SJSA1 (cell line): ENCODE measurements around the gene CEBPB. TPM values are rescaled to one million over a fixed set of nuclear protein-coding genes. Genes with fewer than 3 reads are reported as not detected.
A peak's percentile ranks its signal among the peaks of the same experiment; 100 is the strongest.

Experiments
- DNase-seq, 2 experiments: peaks; one replicate each; pipeline ENCODE4 v3.0.0-alpha.2; 2015 to 2020; ENCODE audit warnings: low spot score in 2 of 2, low read depth in 1 of 2
- H3K27ac ChIP-seq: fragments of 250-450 bp; sonication (Bioruptor Pico); 2 replicates; pipeline ENCODE4 v1.5.1; 2020; ENCODE audit warnings: mild to moderate bottlenecking, moderate library complexity
- H3K27me3 ChIP-seq: fragments of 250-450 bp; sonication (Bioruptor Pico); replicated peaks from 2 replicates; pipeline ENCODE4 v1.5.1; 2020; ENCODE audit warnings: mild to moderate bottlenecking, moderate library complexity
- H3K36me3 ChIP-seq: fragments of 250-450 bp; sonication (Bioruptor Pico); 2 replicates; pipeline ENCODE4 v1.5.1; 2020; ENCODE audit warnings: mild to moderate bottlenecking
- H3K4me1 ChIP-seq: fragments of 250-450 bp; sonication (Bioruptor Pico); replicated peaks from 2 replicates; pipeline ENCODE4 v1.6.1; 2021; ENCODE audit warnings: mild to moderate bottlenecking
- H3K4me3 ChIP-seq: fragments of 250-450 bp; sonication (Bioruptor Pico); 2 replicates; pipeline ENCODE4 v1.5.1; 2020; ENCODE audit warnings: mild to moderate bottlenecking
- H3K9me3 ChIP-seq: fragments of 250-450 bp; sonication (Bioruptor Pico); replicated peaks from 2 replicates; pipeline ENCODE4 v1.5.1; 2020; ENCODE audit warnings: mild to moderate bottlenecking
- total RNA-seq: library from RNA; depleted of rRNA; stranded (reverse); fragments of >200 nt; shearing (Covaris generic); gene quantifications from 2 replicates; pipeline ENCODE4 v1.2.3, GENCODE V29; 2014

Gene CEBPB
- total RNA-seq, 1 experiment from 2014 or later: 30.8 TPM

DNA sequence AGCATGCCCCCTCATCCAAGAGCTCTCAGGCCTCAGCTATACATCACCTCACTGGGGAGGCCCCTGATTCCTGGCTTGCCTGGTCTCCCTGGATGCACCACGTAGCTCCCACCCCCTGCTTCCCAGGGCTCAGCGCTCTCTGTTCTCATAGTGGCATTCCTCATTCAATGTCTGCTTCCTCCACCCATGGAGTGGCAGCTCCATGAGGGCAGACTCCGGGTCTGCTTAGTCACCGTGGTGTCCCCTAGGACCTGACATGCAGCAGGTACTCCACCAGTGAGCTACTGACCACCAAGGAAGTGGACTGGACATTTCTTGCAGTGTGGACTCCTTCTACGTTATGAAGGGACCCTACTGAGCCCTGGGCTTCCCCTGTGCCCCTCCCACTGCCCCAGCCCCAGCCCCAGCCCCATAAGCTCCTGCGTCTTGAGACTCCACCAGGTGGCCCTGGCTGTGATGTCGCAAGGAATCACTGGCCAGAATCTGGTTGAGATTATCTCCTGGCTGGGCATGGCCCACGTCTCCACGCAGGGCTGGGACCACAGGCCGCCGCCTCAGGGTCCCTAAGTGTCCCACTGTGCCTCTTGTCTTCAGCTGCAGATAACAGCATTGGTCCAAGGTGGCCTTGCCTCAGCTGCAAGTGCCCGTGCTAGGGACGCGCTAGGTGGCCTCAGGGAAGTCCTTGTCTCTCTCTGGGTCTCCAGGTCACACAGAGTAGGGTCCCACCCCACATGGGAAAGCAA, 26.7 kb downstream of the CEBPB start:
- no peaks in the 10 kb centered on the region for H3K36me3 ChIP-seq
- DNase-seq: no peak
- H3K4me3 ChIP-seq: no peak overlapping the region
- no peaks in the 10 kb centered on the region for H3K9me3 ChIP-seq
- no peak overlapping the region for H3K27ac ChIP-seq
- no peaks in the 10 kb centered on the region for H3K27me3 ChIP-seq
- H3K4me1 ChIP-seq: peaks cover 11% of the 10 kb centered on the region

DNA sequence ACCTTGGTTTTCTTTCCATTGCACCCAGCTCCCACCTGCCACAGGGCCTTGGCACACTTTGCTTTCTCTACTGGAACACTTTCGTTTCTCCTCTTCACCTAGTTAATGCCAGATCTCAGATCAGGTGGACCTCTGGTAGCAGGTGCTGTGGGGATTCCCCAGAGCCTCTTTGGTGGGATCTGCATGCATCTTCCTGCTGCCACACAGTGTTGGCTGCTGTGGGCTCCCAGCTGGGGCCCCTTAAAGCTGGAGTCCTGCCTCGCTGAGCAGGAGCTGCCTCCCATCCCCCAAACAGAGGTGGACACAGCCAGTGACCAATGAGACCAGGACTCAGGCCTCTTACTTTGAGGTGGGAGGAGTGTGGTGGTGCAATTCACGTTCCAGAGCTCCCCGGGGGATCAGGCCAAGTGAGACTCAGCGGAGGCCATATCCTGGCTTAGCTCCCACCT, 28.4 kb downstream of the CEBPB start:
- peaks cover 15% of the 10 kb centered on the region for H3K4me1 ChIP-seq
- no peak overlapping the region for H3K4me3 ChIP-seq
- DNase-seq: no peak

DNA sequence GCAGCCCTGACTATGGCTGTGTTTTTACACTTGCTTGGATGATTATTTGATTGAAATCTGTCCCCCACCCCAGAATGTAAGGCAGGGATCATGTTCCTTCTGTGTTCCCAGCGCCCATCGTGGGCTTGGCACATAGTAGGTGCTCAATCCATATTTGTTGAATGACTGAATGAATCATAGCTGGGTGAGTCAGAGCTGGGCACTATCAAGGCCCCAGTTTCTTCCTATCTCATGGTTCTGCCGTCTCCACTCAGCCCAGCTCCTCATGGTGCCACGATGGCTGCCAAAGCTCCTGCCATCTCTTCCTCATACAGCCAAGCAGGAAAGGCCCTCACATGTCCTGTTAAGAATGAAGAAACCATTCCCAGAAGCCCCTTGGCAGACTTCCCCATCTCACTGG, 29.0 kb downstream of the CEBPB start:
- H3K36me3 ChIP-seq: no peaks in the 10 kb centered on the region

More for the DNA sequence above, 28.4 kb downstream of the CEBPB start:
- Histone ChIP-seq H3K9me3 (no peaks in the 10 kb centered on the region), H3K27me3 (no peaks in the 10 kb centered on the region), H3K36me3 (no peaks in the 10 kb centered on the region), H3K27ac (no peak overlapping the region)

GRCh38 chr20:50220093-50220893, 29.7 kb downstream of the CEBPB start:
- no peak overlapping the region for H3K4me3 ChIP-seq
- H3K36me3 ChIP-seq: no peaks in the 10 kb centered on the region
- DNase-seq: no peak
- H3K27me3 ChIP-seq: no peaks in the 10 kb centered on the region
- H3K27ac ChIP-seq: no peak overlapping the region
- H3K4me1 ChIP-seq: peaks cover 28% of the 10 kb centered on the region
- H3K9me3 ChIP-seq: no peaks in the 10 kb centered on the region

More for the DNA sequence above, 29.0 kb downstream of the CEBPB start:
- H3K27me3 ChIP-seq: no peaks in the 10 kb centered on the region
- H3K9me3 ChIP-seq: no peaks in the 10 kb centered on the region
- no peak overlapping the region for H3K4me3 ChIP-seq
- peaks cover 21% of the 10 kb centered on the region for H3K4me1 ChIP-seq
- no peak for DNase-seq
- no peak overlapping the region for H3K27ac ChIP-seq

- DNase-seq: no peak
- no peaks in the 10 kb centered on the region for H3K36me3 ChIP-seq
- no peak overlapping the region for H3K27ac ChIP-seq
- peaks cover 34% of the 10 kb centered on the region for H3K4me1 ChIP-seq
- no peak overlapping the region for H3K4me3 ChIP-seq
- H3K9me3 ChIP-seq: no peaks in the 10 kb centered on the region
- no peaks in the 10 kb centered on the region for H3K27me3 ChIP-seq
These were observed 30.3 kb downstream of the CEBPB start for GRCh38 chr20:50220894-50221365.

- DNase-seq: no peak
- Histone ChIP-seq H3K9me3 (no peaks in the 10 kb centered on the region), H3K36me3 (no peaks in the 10 kb centered on the region), H3K27ac (no peak overlapping the region), H3K4me1 (peaks cover 42% of the 10 kb centered on the region), H3K4me3 (no peak overlapping the region), H3K27me3 (no peaks in the 10 kb centered on the region)
These were observed 31.1 kb downstream of the CEBPB start for GRCh38 chr20:50221501-50222308.

DNA sequence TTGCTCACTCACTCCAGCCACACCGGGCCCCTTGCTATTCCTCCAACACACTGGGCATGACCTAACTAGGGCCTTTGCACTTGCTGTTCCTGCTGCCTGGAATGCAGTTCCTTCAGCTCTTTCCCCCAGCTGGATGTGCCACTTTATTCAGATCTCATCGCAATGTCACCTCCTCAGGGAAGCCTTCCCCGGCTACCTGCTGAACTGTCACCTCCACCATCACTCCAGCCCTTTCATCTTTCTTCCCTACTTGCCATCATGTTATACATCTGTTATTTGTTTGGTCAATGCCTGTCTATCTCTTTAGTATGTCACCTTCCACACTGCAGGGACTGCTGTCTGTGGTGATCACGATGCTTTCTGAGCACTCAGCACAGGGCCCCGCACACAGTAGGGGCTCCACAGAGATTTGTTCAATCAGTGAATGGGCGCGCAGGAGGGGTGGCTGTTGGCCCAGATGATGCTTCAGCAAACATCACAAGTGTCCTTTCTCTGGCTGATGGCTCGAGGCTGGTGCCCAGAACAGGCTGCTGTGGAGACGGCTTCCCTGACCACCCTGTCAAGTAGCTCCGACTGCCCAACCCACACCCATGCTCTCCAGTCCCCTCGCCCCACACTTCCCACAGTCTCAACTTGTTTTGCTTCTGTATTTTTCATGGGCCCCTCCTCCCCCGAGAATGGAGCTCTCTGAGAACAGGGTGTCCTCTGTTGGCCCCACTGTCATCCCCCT, 31.8 kb downstream of the CEBPB start:
- H3K36me3 ChIP-seq: no peaks in the 10 kb centered on the region
- H3K4me3 ChIP-seq: no peak overlapping the region
- no peaks in the 10 kb centered on the region for H3K27me3 ChIP-seq
- DNase-seq: no peak
- H3K27ac ChIP-seq: no peak overlapping the region
- peaks cover 47% of the 10 kb centered on the region for H3K4me1 ChIP-seq
- H3K9me3 ChIP-seq: no peaks in the 10 kb centered on the region

DNA sequence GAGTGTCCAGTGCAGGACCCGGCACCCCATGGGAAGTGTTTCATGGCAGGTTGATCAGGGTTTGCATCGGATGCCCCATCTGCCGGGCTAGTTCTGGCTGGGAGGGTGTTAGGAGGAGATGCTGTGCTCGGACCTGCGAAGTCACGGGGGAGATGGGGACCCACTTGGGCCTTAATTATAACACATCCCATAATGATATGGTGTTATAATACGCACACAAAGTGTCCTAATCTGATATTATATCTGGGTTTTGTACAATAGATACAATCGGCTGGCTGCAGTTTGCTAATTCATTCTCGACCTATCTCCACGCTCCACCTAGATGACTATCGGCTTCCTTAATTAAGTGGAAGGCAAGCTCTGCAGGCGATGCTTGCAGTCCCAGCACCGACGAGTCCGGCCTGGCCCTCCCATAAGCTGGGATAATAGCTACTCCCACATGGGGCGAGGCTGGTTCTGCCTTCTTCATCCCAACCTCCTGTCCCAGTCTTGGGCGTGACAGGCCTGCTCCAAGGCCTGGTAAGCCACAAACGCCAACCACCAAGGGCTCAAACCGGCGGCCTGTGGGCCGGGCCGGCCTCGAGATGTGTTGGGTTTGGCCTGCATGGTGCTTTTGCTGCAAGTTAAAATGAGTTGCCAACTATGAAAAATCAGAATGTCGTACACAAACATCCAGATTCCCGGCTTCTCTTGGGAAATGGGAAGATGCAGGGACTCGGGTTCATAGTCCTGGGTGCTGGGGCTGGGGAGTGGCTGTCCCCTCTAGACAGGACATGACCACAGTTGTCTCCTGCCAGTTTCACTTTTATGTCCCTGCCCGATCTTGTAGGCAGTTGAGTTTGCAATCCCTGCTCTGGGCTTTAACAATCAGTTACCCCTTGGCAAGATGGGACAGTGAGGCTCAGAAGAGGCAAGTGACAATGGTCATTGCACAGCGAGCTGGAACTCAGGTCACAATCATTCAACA, 32.7 kb downstream of the CEBPB start:
- no peak for DNase-seq
- Histone ChIP-seq H3K4me1 (peaks cover 47% of the 10 kb centered on the region), H3K27ac (no peak overlapping the region), H3K9me3 (no peaks in the 10 kb centered on the region), H3K27me3 (no peaks in the 10 kb centered on the region), H3K4me3 (no peak overlapping the region), H3K36me3 (no peaks in the 10 kb centered on the region)

GRCh38 chr20:50224052-50224451, 33.4 kb downstream of the CEBPB start:
- Histone ChIP-seq H3K36me3 (no peaks in the 10 kb centered on the region), H3K4me3 (no peak overlapping the region), H3K4me1 (peaks cover 47% of the 10 kb centered on the region), H3K9me3 (no peaks in the 10 kb centered on the region), H3K27ac (peak overlapping the region; percentile 45; the same call in 1 of the 2 replicates), H3K27me3 (no peaks in the 10 kb centered on the region)
- no peak for DNase-seq

- peak; percentile 89 to 94 for DNase-seq
- peak overlapping the region; percentile 45 for H3K27ac ChIP-seq
- no peaks in the 10 kb centered on the region for H3K9me3 ChIP-seq
- peaks cover 47% of the 10 kb centered on the region for H3K4me1 ChIP-seq
- no peaks in the 10 kb centered on the region for H3K27me3 ChIP-seq
- H3K36me3 ChIP-seq: no peaks in the 10 kb centered on the region
- H3K4me3 ChIP-seq: no peak overlapping the region
These were observed 34.1 kb downstream of the CEBPB start for GRCh38 chr20:50224531-50225255.

DNA sequence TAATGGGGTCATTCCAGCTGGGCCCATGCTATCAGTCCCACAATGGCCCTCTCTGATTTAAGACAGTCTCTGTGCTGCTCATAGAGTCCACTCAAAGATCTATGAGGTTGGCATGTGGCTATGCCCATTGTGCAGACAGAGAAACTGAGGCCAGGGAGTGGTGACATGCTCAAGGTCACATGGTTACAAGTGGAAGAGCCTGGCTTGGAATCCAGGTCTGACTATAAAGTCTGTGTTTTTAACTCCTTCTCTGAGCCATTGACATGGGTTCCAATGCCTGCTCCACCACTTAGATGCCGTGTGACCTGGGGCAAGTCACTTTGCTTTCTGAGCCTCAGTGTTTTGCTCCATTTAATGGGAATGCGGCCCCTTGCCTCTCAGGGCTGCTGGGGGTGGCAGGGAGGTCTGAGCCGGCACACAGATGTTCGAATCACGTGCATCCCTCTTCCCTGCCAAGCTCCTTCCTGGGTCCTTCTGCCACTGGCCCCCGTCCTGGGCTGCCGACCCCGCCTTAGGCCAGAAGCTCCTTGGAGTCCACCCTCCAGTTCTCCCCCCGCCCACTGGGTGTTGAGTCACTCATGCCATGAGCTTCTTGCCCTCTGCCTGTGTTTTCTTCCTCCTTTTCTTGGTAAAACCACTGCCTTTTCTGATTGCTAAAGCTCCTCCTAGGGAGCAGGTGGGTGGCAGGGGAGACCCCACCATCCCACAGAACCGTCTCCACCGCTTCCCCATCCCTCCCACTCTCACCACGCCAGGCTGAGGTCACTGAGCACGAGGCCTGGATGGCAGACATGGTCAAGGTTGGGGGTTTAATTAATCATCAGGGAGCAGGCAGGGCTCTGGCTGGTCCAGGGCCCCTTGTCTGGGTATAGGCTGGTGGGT, 35.7 kb downstream of the CEBPB start:
- Histone ChIP-seq H3K27ac (no peak overlapping the region), H3K36me3 (no peaks in the 10 kb centered on the region), H3K4me1 (peaks cover 43% of the 10 kb centered on the region), H3K9me3 (no peaks in the 10 kb centered on the region), H3K4me3 (no peak overlapping the region), H3K27me3 (no peaks in the 10 kb centered on the region)
- peak in 1 of 2 experiments; percentile 70 for DNase-seq
